A673 (cell line): ENCODE measurements around the gene NRL.

Experiments
- EZH2 ChIP-seq: fragments of 200-600 bp; sonication (generic); IDR thresholded peaks from 2 replicates; pipeline ENCODE4 v1.6.1; 2017; ENCODE audit warnings: borderline replicate concordance, low read depth, mild to moderate bottlenecking, mixed read lengths, antibody characterized with exemption, low read length; ENCODE audit not compliant: poor library complexity, severe bottlenecking
- TF ChIP-seq, protein P1 (sequence below): fragments of 300-800, 200-600 bp; sonication (generic); conservative IDR thresholded peaks from 2 replicates; pipeline ENCODE4 v1.5.1; 2017; ENCODE audit warnings: low read depth, mild to moderate bottlenecking, antibody characterized with exemption, low read length, moderate library complexity, mixed read lengths

DNA sequence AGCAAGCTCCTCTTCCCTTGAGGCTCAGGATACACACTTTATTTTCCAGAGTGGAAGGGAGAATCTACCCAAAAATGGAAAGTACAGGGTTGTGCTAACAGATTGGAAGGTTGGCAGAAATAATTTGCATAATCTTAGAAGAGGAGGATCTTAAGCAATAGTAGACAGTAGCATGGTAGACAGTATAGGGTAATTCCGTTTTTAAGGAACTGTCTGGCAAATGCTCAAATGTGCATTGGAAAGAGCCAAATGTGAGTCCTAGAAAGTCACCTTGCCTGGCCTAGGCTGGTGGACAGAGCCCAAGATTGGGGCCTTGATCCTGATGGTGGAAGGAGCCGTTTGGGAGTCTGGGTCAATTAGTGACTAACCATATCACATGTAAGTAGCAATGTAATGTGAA lies 76.1 kb downstream of the NRL start:
- TF ChIP-seq, protein P1, sequence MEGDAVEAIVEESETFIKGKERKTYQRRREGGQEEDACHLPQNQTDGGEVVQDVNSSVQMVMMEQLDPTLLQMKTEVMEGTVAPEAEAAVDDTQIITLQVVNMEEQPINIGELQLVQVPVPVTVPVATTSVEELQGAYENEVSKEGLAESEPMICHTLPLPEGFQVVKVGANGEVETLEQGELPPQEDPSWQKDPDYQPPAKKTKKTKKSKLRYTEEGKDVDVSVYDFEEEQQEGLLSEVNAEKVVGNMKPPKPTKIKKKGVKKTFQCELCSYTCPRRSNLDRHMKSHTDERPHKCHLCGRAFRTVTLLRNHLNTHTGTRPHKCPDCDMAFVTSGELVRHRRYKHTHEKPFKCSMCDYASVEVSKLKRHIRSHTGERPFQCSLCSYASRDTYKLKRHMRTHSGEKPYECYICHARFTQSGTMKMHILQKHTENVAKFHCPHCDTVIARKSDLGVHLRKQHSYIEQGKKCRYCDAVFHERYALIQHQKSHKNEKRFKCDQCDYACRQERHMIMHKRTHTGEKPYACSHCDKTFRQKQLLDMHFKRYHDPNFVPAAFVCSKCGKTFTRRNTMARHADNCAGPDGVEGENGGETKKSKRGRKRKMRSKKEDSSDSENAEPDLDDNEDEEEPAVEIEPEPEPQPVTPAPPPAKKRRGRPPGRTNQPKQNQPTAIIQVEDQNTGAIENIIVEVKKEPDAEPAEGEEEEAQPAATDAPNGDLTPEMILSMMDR, result no peak
- no peak for TF ChIP-seq EZH2
